ENCODE measurements around the gene LZTFL1.

Gene LZTFL1

GRCh38 chr3:45775571-45776300 is 66.2 kb downstream of the LZTFL1 start:
- H3K9me3 Mint-ChIP-seq = no peaks in the 10 kb centered on the region
- peaks cover 12% of the 10 kb centered on the region for H3K4me1 Mint-ChIP-seq
- H3K4me3 Mint-ChIP-seq = no peak overlapping the region
- no peaks in the 10 kb centered on the region for H3K36me3 Mint-ChIP-seq
- H3K27me3 Mint-ChIP-seq = no peaks in the 10 kb centered on the region
- no peak overlapping the region for H3K27ac Mint-ChIP-seq

GRCh38 chr3:45774581-45775521 is 67.1 kb downstream of the LZTFL1 start:
- no peak overlapping the region for H3K27ac Mint-ChIP-seq
- H3K36me3 Mint-ChIP-seq = no peaks in the 10 kb centered on the region
- no peaks in the 10 kb centered on the region for H3K9me3 Mint-ChIP-seq
- peaks cover 12% of the 10 kb centered on the region for H3K4me1 Mint-ChIP-seq
- no peaks in the 10 kb centered on the region for H3K27me3 Mint-ChIP-seq
- no peak overlapping the region for H3K4me3 Mint-ChIP-seq

DNA sequence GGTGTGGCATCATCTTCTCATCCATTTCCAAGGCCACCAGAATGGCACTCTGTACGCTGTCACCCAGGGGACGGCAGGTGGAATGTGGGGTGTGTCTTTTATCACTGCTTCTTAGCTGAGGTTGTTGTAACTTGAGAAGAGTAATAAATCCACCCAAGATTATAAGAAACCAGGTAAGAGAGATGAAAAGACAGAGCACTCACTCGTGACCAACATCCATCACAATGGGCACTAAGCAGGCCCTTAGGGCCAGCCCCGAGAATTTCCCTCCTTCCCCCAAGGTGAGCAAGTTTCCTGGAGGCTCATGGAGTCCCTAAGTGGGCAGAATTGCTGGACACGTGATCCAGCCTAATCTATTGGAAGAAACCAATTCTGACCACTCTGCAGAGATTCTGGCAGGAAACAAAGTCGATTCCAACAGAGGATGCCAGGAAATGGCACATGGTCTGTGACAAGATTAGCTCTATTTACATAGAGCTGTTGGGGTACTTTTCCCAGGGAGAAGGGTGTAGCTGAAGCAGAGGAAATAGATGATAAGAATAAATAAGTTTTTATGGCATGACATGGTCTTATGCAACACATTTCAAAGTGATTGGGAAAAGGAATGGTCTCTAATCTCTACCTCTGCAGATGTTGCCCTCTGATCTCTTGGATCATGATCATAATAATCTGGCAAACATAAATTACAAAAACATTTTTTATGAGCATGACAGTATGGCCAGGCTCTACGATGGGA is 68.0 kb downstream of the LZTFL1 start:
- Mint-ChIP-seq H3K27ac (no peak overlapping the region), H3K4me1 (peaks cover 12% of the 10 kb centered on the region), H3K9me3 (no peaks in the 10 kb centered on the region), H3K36me3 (no peaks in the 10 kb centered on the region), H3K4me3 (no peak overlapping the region), H3K27me3 (no peaks in the 10 kb centered on the region)

All from activated naive CD4-positive, alpha-beta T cell treated with anti-CD3 and anti-CD28 coated beads, Interleukin-2, amount 50 U/mL, for 24 hours (primary cell).